Measurements from ENCODE around the gene DHCR7. TPM values are rescaled to one million over a fixed set of nuclear protein-coding genes. Genes with fewer than 3 reads are reported as not detected.

Gene DHCR7
- total RNA-seq, 1 donor from 2014 or later: 36.7 TPM

DNA sequence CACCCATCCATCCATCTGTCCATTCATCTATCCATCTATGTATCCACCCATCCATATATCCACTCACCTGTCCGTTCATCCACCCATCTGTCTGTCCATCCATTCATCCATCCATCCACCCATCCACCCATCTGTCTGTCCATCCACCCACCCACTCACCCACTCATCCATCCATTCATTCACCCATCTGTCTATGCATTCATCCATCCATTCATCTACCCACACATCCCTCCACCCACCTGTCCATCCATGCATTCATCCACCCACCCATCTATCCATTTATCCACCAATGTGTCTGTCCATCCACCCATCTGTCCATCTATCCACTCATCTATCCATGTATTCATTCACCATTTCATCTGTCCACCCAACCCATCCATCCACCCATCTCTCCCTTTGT lies 38.1 kb upstream of the DHCR7 start:
- Mint-ChIP-seq H3K27ac (no peak overlapping the region), H3K36me3 (peaks cover 27% of the 10 kb centered on the region), H3K4me3 (no peak overlapping the region), H3K9me3 (no peaks in the 10 kb centered on the region), H3K27me3 (ENCODE audit: insufficient read depth, low read depth) (peaks cover 4% of the 10 kb centered on the region), H3K4me1 (peaks cover 19% of the 10 kb centered on the region)
- H3K9me3 ChIP-seq (ENCODE audit: low read depth): no peaks in the 10 kb centered on the region
- H4K20me1 ChIP-seq (ENCODE audit: low read depth): no peaks in the 10 kb centered on the region
- no peaks in the 10 kb centered on the region for H3F3A ChIP-seq (ENCODE audit: low read depth)
- no peak overlapping the region for H3K4me3 ChIP-seq
- H3K9ac ChIP-seq: no peak overlapping the region
- no peak overlapping the region for H2AFZ ChIP-seq (replicated peaks)
- no peaks in the 10 kb centered on the region for H3K4me1 ChIP-seq
- TF ChIP-seq, protein P1, sequence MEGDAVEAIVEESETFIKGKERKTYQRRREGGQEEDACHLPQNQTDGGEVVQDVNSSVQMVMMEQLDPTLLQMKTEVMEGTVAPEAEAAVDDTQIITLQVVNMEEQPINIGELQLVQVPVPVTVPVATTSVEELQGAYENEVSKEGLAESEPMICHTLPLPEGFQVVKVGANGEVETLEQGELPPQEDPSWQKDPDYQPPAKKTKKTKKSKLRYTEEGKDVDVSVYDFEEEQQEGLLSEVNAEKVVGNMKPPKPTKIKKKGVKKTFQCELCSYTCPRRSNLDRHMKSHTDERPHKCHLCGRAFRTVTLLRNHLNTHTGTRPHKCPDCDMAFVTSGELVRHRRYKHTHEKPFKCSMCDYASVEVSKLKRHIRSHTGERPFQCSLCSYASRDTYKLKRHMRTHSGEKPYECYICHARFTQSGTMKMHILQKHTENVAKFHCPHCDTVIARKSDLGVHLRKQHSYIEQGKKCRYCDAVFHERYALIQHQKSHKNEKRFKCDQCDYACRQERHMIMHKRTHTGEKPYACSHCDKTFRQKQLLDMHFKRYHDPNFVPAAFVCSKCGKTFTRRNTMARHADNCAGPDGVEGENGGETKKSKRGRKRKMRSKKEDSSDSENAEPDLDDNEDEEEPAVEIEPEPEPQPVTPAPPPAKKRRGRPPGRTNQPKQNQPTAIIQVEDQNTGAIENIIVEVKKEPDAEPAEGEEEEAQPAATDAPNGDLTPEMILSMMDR (IDR thresholded peaks at IDR 0.05): no peak
- TF ChIP-seq EZH2phosphoT487 (IDR thresholded peaks at IDR 0.05) (no peak), EZH2 (IDR thresholded peaks at IDR 0.05) (no peak)
- no peaks in the 10 kb centered on the region for H3K27me3 ChIP-seq
- no peak for DNase-seq (ENCODE audit: low spot score)
- no peak overlapping the region for H3K27ac ChIP-seq
- H3K4me2 ChIP-seq: no peak overlapping the region
- H3K36me3 ChIP-seq: no peaks in the 10 kb centered on the region
- H3K79me2 ChIP-seq (ENCODE audit: low read depth): no peaks in the 10 kb centered on the region

DNA sequence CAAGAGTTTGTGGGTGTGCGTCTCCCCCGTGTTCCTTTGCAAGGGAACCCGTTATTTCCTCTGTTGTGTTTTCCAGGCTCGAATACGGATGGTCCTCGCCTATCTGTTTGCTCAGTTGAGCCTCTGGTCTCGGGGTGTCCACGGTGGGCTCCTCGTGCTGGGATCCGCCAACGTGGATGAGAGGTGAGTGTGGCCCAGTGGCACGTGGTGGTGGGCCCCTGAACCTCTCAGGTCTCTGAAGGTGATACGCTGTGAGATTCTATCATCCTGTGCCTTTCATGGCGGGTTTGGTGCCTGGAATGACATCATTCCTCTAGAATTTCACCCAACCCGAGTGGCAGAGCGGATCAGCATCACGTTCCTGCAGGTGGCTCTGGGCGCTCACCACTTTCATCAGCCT lies 37.3 kb upstream of the DHCR7 start:
- peaks cover 19% of the 10 kb centered on the region for H3K4me1 Mint-ChIP-seq
- Histone ChIP-seq H4K20me1 (ENCODE audit: low read depth) (no peaks in the 10 kb centered on the region), H3K79me2 (ENCODE audit: low read depth) (no peaks in the 10 kb centered on the region), H3K27ac (no peak overlapping the region), H3K27me3 (no peaks in the 10 kb centered on the region), H3K9ac (no peak overlapping the region), H3F3A (ENCODE audit: low read depth) (no peaks in the 10 kb centered on the region), H2AFZ (replicated peaks) (no peak overlapping the region), H3K4me1 (no peaks in the 10 kb centered on the region), H3K4me2 (no peak overlapping the region), H3K9me3 (ENCODE audit: low read depth) (no peaks in the 10 kb centered on the region), H3K36me3 (no peaks in the 10 kb centered on the region), H3K4me3 (no peak overlapping the region)
- H3K4me3 Mint-ChIP-seq: no peak overlapping the region
- H3K27ac Mint-ChIP-seq: no peak overlapping the region
- TF ChIP-seq, protein P1 (IDR thresholded peaks at IDR 0.05): no peak
- TF ChIP-seq EZH2 (IDR thresholded peaks at IDR 0.05): no peak
- no peak for TF ChIP-seq EZH2phosphoT487 (IDR thresholded peaks at IDR 0.05)
- no peaks in the 10 kb centered on the region for H3K9me3 Mint-ChIP-seq
- H3K36me3 Mint-ChIP-seq: peaks cover 25% of the 10 kb centered on the region
- H3K27me3 Mint-ChIP-seq (ENCODE audit: insufficient read depth, low read depth): peaks cover 4% of the 10 kb centered on the region
- no peak for DNase-seq (ENCODE audit: low spot score)

DNA sequence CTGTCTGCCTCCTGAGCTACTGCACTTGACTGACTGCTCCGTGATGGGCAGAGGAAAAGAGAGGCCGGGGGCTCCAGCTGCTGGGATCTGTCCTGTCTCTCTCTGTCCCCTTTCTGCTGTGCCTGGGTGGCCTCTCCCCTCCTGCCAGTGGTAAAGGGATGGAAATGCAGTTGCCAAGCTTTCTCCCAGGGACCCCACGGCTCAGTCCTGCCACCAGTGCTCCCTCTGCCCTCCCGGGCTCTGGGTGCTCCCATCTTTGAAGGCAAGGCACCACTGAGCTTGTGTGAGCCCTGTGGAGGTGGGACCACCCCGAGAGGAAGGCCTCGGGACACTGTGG lies 36.8 kb upstream of the DHCR7 start:
- Histone ChIP-seq H2AFZ (replicated peaks) (no peak overlapping the region), H3K79me2 (ENCODE audit: low read depth) (no peaks in the 10 kb centered on the region), H3K4me2 (no peak overlapping the region), H3K27me3 (no peaks in the 10 kb centered on the region), H3K36me3 (no peaks in the 10 kb centered on the region), H3K4me1 (no peaks in the 10 kb centered on the region), H3K4me3 (no peak overlapping the region), H4K20me1 (ENCODE audit: low read depth) (no peaks in the 10 kb centered on the region), H3F3A (ENCODE audit: low read depth) (no peaks in the 10 kb centered on the region), H3K9ac (no peak overlapping the region), H3K27ac (no peak overlapping the region), H3K9me3 (ENCODE audit: low read depth) (no peaks in the 10 kb centered on the region)
- peaks cover 19% of the 10 kb centered on the region for H3K4me1 Mint-ChIP-seq
- H3K27me3 Mint-ChIP-seq (ENCODE audit: insufficient read depth, low read depth): peaks cover 4% of the 10 kb centered on the region
- DNase-seq (ENCODE audit: low spot score): no peak
- H3K36me3 Mint-ChIP-seq: peaks cover 23% of the 10 kb centered on the region
- TF ChIP-seq, protein P1 (IDR thresholded peaks at IDR 0.05): no peak
- TF ChIP-seq EZH2 (IDR thresholded peaks at IDR 0.05) (no peak), EZH2phosphoT487 (IDR thresholded peaks at IDR 0.05) (no peak)
- H3K9me3 Mint-ChIP-seq: no peaks in the 10 kb centered on the region
- H3K27ac Mint-ChIP-seq: no peak overlapping the region
- no peak overlapping the region for H3K4me3 Mint-ChIP-seq
